ENCODE data around the gene MDFI.

The MDFI gene

DNA sequence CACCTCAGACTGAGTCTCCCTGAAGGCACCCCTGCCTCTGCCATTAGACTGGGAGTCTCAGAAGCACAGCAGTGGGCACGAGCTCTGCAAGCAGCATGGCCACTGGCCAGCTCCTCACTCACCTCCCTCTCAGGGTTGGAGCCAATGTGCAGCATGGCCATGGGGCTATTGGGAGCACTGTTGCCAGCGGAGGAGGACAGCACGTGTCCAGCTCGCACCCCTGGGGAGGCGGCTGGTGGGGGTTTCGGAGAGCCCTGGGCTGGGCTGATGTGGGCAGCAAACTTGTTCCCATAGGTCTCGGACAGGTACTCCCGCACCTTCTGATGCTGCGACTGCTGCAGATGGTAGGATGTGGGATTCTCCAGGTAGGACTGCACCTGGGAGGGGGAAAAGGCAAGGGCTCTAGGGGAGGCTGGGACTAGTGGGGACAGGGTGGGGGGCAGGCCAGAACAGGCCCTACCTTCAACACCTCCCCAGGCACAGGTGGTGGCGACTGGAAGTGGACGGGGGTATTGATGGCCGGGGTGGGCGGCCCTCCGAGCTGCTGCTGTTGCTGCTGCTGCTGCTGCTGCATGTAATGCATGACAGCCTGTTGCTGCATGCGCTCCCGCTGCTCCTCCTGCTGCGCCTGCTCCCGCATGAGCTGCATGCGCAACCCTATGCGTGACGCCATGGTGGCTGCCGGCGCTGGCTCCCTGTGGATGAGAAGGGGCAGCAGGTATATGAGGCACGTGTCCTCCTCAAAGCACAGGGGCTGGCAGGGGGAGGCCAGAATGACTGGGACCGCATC is 52.5 kb downstream of the MDFI start:
- DNase-seq = no peak

DNA sequence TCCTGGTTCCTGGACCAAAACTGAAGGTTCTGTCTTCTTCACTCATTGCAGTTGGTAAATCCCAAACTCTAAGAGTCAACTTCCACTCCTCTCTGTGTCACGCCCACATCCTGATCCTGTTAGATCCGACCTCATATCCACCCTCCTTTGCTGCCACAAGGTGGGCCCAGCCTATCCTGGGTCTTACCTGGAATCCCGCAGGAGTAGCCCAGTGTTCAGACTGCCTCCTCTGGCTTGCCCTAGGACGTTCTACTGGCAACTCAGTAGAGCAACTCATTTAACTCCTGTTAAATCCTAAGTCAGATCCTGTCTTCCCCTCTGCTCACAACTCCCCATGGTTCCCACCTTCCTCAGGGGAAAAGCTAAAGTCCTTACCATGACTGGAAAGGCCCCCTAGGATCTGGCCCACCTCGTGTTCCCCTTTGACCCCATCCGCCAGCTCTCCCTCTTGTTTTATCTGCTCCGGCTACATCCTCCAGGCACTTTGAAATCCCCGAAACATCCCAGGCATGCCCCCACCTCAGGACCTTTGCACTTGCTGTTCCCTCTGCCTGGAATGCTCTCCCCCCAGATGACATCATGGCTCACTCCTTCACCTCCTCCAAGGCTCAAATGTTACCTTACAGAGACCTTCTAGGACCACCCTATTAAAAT is 53.3 kb downstream of the MDFI start:
- no peak for DNase-seq

DNA sequence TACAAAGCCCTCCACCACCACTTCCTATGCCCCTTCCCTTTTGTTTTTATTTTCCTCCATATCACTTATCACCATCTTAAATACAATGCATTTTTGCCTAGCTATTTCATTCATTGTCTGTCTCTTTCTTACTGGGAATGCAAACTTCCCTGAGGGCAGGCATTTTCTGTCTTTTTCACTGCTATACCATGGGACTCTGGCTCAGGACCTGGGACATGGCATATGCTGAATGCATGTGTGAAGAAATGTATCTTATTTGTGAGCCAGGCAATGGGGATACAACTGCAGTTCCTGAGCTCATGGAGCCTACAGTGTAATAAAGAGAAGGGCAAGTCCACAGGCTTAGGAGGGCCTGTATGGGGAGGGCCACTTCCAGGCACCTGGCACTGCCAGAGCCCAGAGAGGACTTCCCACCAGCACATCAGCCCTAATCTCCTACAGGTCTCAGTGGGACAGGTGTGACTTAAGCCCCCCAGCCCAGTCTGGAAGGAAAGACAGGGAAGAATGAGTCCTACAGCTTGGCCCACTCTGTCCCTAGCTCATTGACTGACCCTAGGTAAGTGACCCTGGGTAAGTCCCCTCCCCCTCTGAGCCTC is 53.9 kb downstream of the MDFI start:
- no peak for DNase-seq

DNA sequence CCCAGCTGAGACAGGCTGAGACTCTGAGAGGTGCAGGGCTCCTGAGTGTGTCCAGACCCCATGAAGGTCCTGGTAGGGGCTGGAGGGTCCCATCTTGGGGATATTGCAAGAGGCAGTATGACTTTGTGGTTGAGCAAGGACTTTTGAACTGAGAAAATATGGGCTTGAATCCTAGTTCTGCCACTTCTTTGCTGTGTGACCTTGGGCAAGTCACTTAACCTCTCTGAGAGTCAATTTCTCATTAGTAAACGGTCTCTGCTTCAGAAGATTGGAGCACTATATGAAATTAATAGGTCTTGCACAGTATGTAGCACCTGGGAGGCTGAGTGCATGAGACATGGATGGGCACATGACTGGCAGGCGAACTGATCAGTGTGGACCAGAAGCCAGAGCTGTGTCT is 54.5 kb downstream of the MDFI start:
- no peak for DNase-seq

DNA sequence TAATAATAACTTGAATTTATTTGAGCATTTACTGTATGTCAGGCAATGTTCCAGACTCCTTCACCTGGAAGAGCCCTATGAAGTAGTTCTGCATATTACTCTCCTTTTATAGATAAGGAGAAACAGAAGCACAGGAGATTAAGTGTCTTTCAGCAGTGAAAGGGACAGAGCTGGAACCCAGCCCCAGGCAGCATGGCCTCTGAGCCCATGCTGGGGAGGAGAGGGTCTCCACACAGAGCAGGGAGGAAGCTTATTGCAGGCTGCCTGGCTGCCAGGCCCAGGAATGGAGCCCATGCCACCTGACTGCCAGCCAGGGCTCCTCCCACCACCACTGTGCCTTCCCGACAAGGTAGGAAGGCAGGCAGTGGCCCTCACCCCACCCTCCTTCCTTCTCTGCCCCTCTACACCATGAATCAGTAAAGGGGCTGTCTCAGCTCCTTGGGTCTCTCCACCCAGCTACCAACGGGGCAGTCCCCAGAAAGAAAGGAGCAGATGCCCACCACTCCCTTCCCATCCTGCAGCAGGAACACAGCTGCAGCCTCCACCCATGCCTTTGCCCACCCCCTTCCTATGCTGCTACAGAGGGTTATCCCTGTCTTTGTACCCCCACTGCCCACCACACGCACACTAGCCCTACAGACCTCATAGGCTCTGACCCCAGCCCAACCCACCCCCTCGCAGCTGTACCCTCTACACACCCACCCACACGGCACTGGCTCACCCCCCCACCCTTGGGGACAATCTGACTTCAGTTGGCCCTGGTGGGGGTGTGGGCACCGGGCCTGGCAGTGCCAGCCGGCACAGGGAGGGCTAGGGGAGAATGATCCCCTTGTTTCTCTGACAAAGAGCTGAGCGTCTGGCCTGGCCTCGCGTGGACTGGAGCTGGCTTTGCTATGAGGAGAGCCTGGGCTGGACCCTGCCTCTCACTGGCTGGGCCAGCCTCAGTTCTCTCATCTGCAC is 55.3 kb downstream of the MDFI start:
- DNase-seq = no peak

DNA sequence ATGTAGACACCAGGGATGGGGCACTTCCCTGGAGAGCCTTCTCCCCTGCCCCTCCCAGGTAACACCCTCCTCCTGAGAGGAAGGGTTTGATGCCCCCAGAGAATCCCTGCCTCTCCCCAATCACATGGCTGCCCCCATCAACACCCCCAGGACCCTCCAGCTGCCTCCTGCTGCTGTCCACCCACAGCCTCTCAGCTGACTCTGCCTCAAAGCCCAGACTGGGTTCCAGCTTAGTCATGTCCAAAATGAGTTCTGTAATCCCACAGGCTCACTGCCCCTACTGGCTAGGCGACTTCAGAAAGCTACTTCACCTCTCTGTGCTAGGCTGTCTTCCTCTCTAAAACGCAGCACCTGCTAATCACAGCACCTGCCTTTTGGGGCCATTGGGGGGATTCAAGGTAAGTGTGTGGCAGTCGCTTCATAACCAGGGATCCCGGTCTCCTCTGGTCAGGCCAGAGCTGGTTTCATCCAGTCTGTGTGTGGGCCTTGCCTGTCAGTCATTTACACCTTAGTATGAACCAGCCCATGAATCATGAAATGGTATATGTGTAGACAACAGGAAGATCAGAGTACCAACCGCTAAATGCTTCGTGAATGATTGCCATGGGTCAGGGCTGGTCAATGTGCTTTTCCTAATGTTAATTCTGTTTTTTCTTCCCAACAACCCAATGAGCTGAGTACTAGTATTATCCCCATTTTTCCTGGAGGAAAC is 56.7 kb downstream of the MDFI start:
- DNase-seq = no peak

DNA sequence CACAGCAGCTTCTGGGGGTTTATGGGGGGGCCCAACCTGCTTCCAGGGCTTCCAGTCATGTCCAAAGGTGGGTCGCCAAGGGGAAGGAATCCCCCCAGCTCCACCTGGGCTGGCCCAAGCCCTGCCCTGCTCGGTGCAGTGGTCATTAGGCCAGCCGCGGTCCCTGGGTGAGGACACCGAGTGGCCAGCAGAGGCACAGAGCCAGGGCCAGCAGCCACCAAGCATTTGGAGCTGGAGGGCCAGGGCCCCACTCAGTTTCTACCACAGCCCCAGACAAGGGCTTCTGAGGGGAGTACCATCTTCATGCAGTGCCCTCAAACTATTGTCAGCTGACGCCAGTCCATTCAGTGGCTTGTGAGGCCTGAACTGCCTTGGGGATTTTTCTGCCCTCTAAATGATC is 57.6 kb downstream of the MDFI start:
- no peak for DNase-seq

DNA sequence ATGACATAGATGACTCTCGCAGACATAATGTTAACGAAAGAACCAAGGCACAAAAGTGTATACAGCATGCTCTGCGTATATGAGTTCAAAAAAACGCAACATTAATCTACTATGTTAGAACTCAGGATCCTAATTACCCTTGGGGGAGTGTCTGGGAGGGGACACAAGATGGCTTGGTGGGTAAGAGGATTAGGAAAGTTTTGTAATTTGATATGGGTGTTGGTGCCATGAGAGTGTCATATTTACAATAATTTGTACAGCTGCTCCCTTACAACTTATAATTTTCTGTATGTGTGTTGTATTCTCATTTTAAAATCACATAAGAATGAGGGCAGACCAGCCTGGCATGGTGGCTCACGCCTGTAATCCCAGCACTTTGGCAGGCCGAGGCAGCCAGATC is 58.5 kb downstream of the MDFI start:
- no peak for DNase-seq

DNA sequence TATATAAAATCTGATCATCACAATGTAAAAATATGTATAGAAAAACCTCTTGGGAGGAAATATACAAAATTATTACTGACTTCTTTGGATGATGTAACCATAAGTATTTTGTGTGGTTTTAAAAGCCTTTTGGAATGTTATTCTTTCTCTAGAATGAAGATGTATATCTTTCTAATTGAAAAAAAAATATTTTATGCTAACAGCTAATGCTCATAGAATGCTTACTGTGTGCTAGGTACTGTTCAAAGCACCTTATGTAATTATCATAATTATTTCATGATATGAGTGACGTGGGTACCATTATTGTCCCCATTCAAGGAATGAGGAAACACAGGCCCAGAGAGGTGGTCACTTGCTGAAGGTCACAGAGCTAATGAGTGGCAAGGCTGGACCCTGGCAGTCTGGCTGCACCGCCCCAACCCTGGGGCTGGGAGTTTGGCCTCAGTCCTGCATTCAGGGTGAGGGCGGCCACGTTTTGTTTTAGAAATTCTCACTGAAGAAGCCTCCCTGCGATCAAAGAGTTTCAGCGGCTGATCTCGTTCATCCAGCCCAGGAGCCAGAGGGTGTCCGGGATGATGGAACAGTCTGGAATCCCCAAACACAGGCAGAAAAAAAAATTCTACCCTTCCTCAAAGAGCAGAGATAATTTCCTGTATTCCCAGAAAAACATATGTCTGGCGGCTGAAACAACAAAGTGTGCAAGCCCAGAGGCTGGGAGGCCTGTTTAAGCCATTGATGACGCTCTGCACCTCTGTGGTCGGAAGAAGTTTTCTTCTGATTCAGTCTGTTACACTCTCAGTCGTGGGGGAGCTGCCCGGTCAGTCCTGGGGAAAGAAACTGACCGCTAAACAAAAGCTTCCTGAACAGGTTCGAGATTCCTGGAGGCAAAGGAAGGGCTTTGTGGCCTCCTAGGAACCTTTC is 59.9 kb downstream of the MDFI start:
- no peak for DNase-seq

DNA sequence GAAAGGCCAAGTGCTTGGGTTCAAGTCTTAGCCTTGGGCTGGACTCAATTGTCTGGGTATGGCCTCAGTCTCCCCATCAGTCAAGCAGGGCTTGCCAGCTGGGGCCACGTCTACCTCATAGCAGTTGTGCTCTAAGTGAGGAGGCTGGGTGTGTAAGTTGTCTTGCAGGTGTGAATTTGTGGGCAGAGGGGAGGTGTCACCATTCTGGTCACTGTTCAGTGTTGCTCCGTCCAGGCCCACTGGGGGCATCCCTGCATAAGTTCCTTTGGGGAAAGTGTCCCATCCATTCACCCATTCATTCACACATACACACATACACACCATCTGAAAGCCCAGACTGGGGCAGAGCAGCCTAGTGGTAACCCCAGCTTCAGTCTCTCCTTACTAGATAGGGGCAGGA is 60.8 kb downstream of the MDFI start:
- DNase-seq = no peak

DNA sequence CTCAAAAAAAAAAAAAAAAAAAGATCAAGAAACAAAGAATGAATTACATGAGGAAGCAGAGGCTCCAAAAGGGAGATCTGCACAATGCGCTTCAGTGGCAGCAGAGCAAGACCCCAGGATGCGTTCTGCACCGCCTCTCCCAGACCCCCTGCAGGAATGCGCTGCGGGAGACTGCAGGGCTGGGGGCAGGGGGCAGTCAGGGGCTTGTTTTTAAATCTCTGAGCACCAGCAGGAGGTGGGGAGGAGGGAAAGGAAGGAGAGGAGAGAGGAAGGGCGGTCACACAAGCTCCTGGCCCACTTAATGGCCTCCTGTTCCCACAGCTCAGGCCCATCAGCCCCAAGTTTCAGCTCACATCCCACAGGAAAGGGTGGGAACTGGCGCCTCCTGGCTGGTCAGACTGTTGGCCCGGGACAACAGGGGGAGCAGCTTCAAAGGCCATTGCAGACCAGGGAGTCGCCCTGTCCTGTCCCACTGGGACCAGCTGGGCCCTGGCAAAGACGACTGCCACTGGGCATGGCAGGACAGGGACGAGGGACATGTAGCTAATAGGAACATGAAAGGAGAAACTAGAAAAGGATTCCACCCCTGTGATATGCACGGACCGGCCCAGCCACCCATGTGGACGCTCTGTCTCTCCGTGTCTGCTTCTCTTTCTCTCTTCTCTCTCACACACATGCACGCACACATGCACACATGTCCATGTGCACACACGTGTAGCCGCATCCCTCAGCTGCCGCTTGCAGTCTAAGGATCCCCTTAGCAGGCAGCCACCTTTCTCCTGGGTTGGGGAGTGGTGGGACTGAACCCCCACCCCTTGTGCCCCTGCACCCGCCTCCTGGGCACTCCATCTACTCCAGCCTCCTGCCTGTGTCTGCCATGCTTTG is 62.4 kb downstream of the MDFI start:
- DNase-seq = no peak

DNA sequence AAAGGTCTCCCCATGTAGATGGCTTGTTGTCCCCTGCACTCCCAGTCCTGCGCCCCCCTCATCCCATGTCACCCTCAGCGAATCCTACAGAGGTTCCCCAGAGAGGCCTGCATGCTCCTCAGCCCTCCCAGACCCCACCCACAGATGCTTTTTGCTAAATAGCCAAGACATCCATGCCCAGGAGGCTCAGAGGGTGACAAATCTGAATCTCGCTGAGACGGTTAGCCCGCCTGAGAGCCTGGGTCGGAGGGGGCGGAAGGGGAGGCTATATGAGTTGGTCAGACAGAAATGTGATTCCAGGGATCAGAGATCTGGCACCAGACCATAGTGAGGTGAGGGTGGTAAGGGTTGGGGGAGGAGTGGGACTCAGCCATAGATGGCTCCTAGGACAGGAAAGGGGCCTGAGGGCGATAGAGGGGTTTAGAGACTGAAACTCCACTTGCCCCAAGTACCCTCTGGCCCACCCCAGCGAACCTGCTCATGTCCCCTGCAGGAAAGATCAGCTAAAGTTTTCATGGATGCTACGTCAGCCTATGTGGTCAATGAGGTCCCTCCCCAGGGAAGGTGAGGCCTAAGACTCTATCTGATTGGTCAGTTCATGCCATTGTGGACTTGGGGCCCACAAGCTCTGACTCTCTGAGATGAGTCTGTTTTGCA is 63.9 kb downstream of the MDFI start:
- no peak for DNase-seq

DNA sequence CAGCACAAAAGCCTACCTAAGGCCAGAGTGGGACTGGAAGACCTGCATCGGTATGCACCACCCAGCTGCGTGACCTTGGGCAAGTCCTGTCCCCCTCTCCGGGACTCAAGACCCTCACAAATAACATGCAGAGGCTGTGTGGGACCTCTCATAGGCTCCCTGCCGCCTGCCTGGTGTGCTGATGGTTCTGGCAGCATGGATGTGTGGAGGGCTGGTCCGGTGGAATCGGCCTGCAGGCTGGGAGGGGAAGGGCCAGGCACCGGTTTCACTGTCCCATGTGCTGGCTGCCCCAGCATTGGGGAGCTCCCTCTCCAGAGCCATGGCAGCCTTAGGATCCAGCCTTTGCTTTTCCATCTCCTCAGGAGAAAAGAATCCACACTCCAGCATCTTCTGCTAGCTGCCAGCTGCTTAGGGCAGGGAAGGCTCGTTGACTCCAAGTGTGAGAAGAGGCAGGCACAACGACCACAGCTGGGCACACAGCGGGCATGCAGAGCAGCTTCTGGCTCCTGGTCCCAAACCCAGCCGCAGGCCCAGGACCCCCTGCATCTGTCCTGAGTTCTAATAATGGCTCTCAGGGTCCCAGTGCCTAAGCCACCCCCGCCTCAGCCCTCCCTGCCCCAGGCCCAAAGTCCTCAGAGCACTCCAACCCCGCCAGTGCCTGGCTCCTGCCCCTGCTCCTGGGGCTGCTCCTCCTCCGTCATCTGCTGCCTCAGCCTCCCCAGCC is 64.7 kb downstream of the MDFI start:
- DNase-seq = no peak
